ENCODE results near the gene EME1. TPM values are rescaled to one million over a fixed set of nuclear protein-coding genes. Genes with fewer than 3 reads are reported as not detected.

Gene EME1
- total and polyA plus RNA-seq, 2 of the 13 experiments (the other 11 are each of a cell fraction or from before 2014, with no cell fraction given) = 20.7 to 24.6 TPM

GRCh38 chr17:50426814-50427787 is 54.1 kb downstream of the EME1 start (continued):
- TF ChIP-seq MYPOP (CRISPR knock-in tag; IDR thresholded peaks at IDR 0.05) (peak; percentile 70; the same call in 1 of the 2 replicates), ZNF337 (CRISPR knock-in tag; IDR thresholded peaks at IDR 0.05; ENCODE audit: borderline replicate concordance, low read depth) (no peak), SMARCE1 (IDR thresholded peaks at IDR 0.05; ENCODE audit: borderline replicate concordance) (no peak), ZBTB7B (CRISPR knock-in tag; IDR thresholded peaks at IDR 0.05) (peak; percentile 66), ZNF251 (CRISPR knock-in tag; IDR thresholded peaks at IDR 0.05) (no peak), TFDP1 (CRISPR knock-in tag; IDR thresholded peaks at IDR 0.05; ENCODE audit: borderline replicate concordance) (no peak), TCF7L2 (IDR thresholded peaks at IDR 0.05; ENCODE audit: low read depth, low read length) (no peak), NCOR1 (IDR thresholded peaks at IDR 0.05; ENCODE audit: borderline replicate concordance, low read length) (no peak), MAFF (IDR thresholded peaks at IDR 0.05; ENCODE audit: low read depth, low read length) (no peak), ZNF484 (CRISPR knock-in tag; IDR thresholded peaks at IDR 0.05; ENCODE audit: borderline replicate concordance, low read depth) (no peak), AFF4 (CRISPR knock-in tag; IDR thresholded peaks at IDR 0.05) (0 out of 2 replicates have a peak, but pooled peaks have one; percentile 5), RARG (CRISPR knock-in tag; IDR thresholded peaks at IDR 0.05; ENCODE audit: low read depth) (no peak), ZNF572 (CRISPR knock-in tag; IDR thresholded peaks at IDR 0.05) (no peak), NR2C2 (CRISPR knock-in tag; IDR thresholded peaks at IDR 0.05; ENCODE audit: borderline replicate concordance) (peak; percentile 66), TMF1 (CRISPR knock-in tag; IDR thresholded peaks at IDR 0.05; ENCODE audit: low read depth) (no peak), ELF4 (CRISPR knock-in tag; IDR thresholded peaks at IDR 0.05; ENCODE audit: borderline replicate concordance) (no peak), NKX3-1 (CRISPR knock-in tag; IDR thresholded peaks at IDR 0.05) (no peak; the same call in 1 of the 2 replicates), HCFC1 (IDR thresholded peaks at IDR 0.05; ENCODE audit: low read depth, low read length) (no peak), CCDC6 (CRISPR knock-in tag; IDR thresholded peaks at IDR 0.05) (no peak), PITX1 (CRISPR knock-in tag; IDR thresholded peaks at IDR 0.05) (no peak), DZIP1 (CRISPR knock-in tag; IDR thresholded peaks at IDR 0.05) (no peak)
